K562 (cell line): ENCODE data around the gene DNAJB7. TPM values are rescaled to one million over a fixed set of nuclear protein-coding genes. Genes with fewer than 3 reads are reported as not detected.

Source experiments
- CCNT2 ChIP-seq: IDR thresholded peaks from 2 replicates; pipeline ENCODE4 v1.6.1; 2011; ENCODE audit warnings: borderline replicate concordance, low read depth, mild to moderate bottlenecking, moderate library complexity, mixed read lengths, low read length; ENCODE audit not compliant: insufficient read length; ENCODE audit errors: extremely low read depth
- CHD7 ChIP-seq: fragments of 200-600 bp; sonication (generic); IDR thresholded peaks from one replicate; pipeline ENCODE4 v1.6.1; 2012; ENCODE audit warnings: mild to moderate bottlenecking, low read depth, low read length, inconsistent platforms
- DLX4 ChIP-seq: fragments of 250-450 bp; sonication (Bioruptor Pico); IDR thresholded peaks from 2 replicates; pipeline ENCODE4 v1.6.1; 2021; ENCODE audit warnings: mild to moderate bottlenecking
- EGR1 ChIP-seq: fragments of 450-650 bp; conservative IDR thresholded peaks from 2 replicates; pipeline ENCODE4 v1.6.1; 2017; ENCODE audit warnings: mild to moderate bottlenecking
- KDM1A ChIP-seq, 2 experiments: fragments of 450-650 bp; IDR thresholded peaks; 2 replicates each; pipeline ENCODE4 v1.6.1; 2016; ENCODE audit warnings: mild to moderate bottlenecking in 2 of 2
- MBD2 ChIP-seq: sonication (generic); IDR thresholded peaks from 2 replicates; pipeline ENCODE4 v1.6.1; 2016; ENCODE audit warnings: low read depth, borderline replicate concordance
- MCM2 ChIP-seq: fragments of 450-650 bp; IDR thresholded peaks from 2 replicates; pipeline ENCODE4 v1.6.1; 2017; ENCODE audit warnings: low read depth, mild to moderate bottlenecking
- MLX ChIP-seq, 2 experiments: fragments of 450-650 bp in 1 of 2; sonication (generic) in 1 of 2; formaldehyde crosslinking; conservative IDR thresholded peaks; 2 replicates each; pipeline versions ENCODE4 v1.4.0 to v1.8.1; 2020 to 2022; ENCODE audit warnings: mild to moderate bottlenecking in 1 of 2, missing genetic modification reagents in 1 of 2
- NRF1 ChIP-seq, 2 experiments: fragments of 450-650 bp; IDR thresholded peaks in 1 of 2; conservative IDR thresholded peaks in 1 of 2; 2 replicates each; pipeline ENCODE4 v1.6.1; 2014; ENCODE audit warnings: mild to moderate bottlenecking in 2 of 2
- PCBP1 ChIP-seq: fragments of 200-400 bp; formaldehyde crosslinking; IDR thresholded peaks from 2 replicates; pipeline ENCODE4 v1.6.1; 2018; ENCODE audit warnings: mild to moderate bottlenecking, low read depth, low read length; ENCODE audit not compliant: poor library complexity, severe bottlenecking
- RNF2 ChIP-seq: sonication (generic); IDR thresholded peaks from 2 replicates; pipeline ENCODE4 v1.6.1; 2016
- SP1 ChIP-seq: sonication (generic); formaldehyde crosslinking; IDR thresholded peaks from 2 replicates; pipeline ENCODE4 v1.8.1; 2022; ENCODE audit warnings: mild to moderate bottlenecking, missing genetic modification reagents
- STAG1 ChIP-seq: sonication (generic); formaldehyde crosslinking; IDR thresholded peaks from 2 replicates; pipeline ENCODE4 v1.5.0; 2020; ENCODE audit warnings: missing genetic modification reagents, borderline replicate concordance
- TGIF2 ChIP-seq: sonication (generic); formaldehyde crosslinking; IDR thresholded peaks from 2 replicates; pipeline ENCODE4 v1.8.1; 2022; ENCODE audit warnings: mild to moderate bottlenecking, missing genetic modification reagents, moderate library complexity
- ZNF589 ChIP-seq: fragments of 200-800 bp; sonication (Bioruptor generic); IDR thresholded peaks from 2 replicates; pipeline ENCODE4 v1.6.1; 2016; ENCODE audit warnings: low read depth, missing genetic modification characterization, missing compliant biosample characterization
- polyA plus RNA-seq, 8 experiments: library from polyadenylated mRNA; depleted of rRNA in 4 of 8; stranded (reverse) in 5 of 8; unstranded in 3 of 8; fragments of >200 nt; fragmentation: Nextera tagmentation in 2 of 8; fragmentation: Illumina TruSeq in 1 of 8; extraction: Ambion mirVana in 2 of 8; extraction: Trizol in 1 of 8; gene quantifications; 2 replicates each; pipeline versions ENCODE4 v1.2.1 to v1.2.3, GENCODE V29; 2011 to 2014; ENCODE audit warnings: inconsistent platforms in 1 of 8, missing spikeins in 1 of 8
- total RNA-seq, 7 experiments: library from RNA; depleted of rRNA in 6 of 7; stranded (reverse); fragments of >200 nt in 6 of 7; fragmentation: Illumina TruSeq in 2 of 7; extraction: Trizol in 2 of 7; gene quantifications; 2 replicates each; pipeline versions ENCODE4 v1.2.1 to v1.2.3, GENCODE V29; 2011 to 2021; ENCODE audit warnings: low replicate concordance in 1 of 7

Gene DNAJB7
- total and polyA plus RNA-seq, 9 of the 15 experiments (the other 6 are each of a cell fraction or from before 2014, with no cell fraction given): 0.13 to 0.21 TPM; not detected in 7

- TF ChIP-seq CHD7 (no peak), STAG1 (no peak), TGIF2 (no peak), CCNT2 (peak; percentile 16), MLX (CRISPR knock-in tag; conservative IDR thresholded peaks at IDR 0.05) (no peak), PCBP1 (no peak), ZNF589 (CRISPR knock-in tag) (0 out of 2 replicates have a peak, but pooled peaks have one; percentile 37), SP1 (CRISPR knock-in tag) (peak; percentile 26; the same call in 1 of the 2 replicates), NRF1 (conservative IDR thresholded peaks at IDR 0.05 in 1 of 2, IDR thresholded peaks at IDR 0.05 in 1 of 2) (no peak; a peak in 1 of 4 replicates), MBD2 (peak; percentile 48; the same call in 1 of the 2 replicates), RNF2 (0 out of 2 replicates have a peak, but pooled peaks have one; percentile 17), DLX4 (CRISPR knock-in tag) (no peak), MCM2 (no peak), KDM1A (IDR thresholded peaks at IDR 0.05) (no peak), EGR1 (0 out of 2 replicates have a peak, but pooled peaks have one; percentile 9)
Measured at GRCh38 chr22:40818747-40819598, 42.9 kb downstream of the DNAJB7 start, which contains the start of gene SLC25A17 (continued).
